Measurements from ENCODE around the gene SORCS2. TPM values are rescaled to one million over a fixed set of nuclear protein-coding genes. Genes with fewer than 3 reads are reported as not detected.

Gene SORCS2
- total and polyA plus RNA-seq, 2 of the 8 experiments (the other 6 are each of a cell fraction or from before 2014, with no cell fraction given), result 0.36 to 1.8 TPM

DNA sequence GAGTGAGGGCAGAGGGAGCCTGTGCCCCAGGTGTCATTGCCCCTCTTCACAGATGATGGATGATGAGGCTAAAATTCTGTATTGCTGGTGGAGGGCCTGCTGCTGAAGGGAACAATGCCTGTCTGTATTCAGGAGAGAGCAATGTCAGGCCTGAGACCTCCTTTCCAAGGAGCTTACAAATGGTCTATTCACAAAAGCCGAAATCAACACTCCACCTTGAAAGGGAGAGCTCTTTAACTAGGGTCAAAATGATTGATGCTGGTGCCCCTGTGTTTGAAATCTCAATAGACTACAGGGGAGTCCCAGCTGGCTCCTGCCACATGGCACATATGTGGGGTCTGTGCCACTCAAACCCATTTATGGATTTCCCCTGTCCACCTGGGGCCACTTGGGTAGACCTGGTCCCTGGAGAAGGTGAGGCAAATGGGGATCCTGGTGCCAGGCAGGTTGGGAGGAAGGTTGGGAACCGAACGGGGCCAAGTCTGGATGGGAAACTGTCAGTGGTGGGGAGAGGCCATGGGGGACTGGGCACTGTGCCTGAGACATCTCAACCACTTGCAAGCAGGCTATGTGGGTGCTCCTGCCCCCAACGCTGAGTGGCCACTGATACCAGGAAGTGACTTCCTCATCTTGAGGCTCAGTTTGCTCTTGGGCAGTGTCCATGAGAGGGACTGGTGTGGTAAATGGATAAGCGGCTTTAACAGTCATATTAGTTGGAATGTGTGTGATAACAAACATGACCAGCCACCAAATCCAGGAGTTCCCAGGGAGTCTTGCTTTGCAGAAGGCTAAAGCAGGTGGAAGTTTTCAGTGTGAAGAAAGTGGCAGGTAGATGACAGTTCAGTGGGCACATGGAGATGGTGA lies 466.2 kb downstream of the SORCS2 start (continued):
- TF ChIP-seq SIN3A (conservative IDR thresholded peaks at IDR 0.05 in 1 of 2, IDR thresholded peaks at IDR 0.05 in 1 of 2; ENCODE audit: low read depth in 1 of 2, low read length in 2 of 2) (no peak), SAP30 (IDR thresholded peaks at IDR 0.05; ENCODE audit: insufficient read depth, insufficient replicate concordance, low read length) (no peak), EGR1 (IDR thresholded peaks at IDR 0.05; ENCODE audit: borderline replicate concordance, low read depth, low read length) (no peak)
